SJSA1 (cell line): ENCODE results near the gene SMC6. TPM values are rescaled to one million over a fixed set of nuclear protein-coding genes. Genes with fewer than 3 reads are reported as not detected.

ENCODE experiments used
- DNase-seq, 2 experiments: peaks; one replicate each; pipeline ENCODE4 v3.0.0-alpha.2; 2015 to 2020; ENCODE audit warnings: low spot score in 2 of 2, low read depth in 1 of 2
- H3K27ac ChIP-seq: fragments of 250-450 bp; sonication (Bioruptor Pico); 2 replicates; pipeline ENCODE4 v1.5.1; 2020; ENCODE audit warnings: mild to moderate bottlenecking, moderate library complexity
- H3K27me3 ChIP-seq: fragments of 250-450 bp; sonication (Bioruptor Pico); replicated peaks from 2 replicates; pipeline ENCODE4 v1.5.1; 2020; ENCODE audit warnings: mild to moderate bottlenecking, moderate library complexity
- H3K36me3 ChIP-seq: fragments of 250-450 bp; sonication (Bioruptor Pico); 2 replicates; pipeline ENCODE4 v1.5.1; 2020; ENCODE audit warnings: mild to moderate bottlenecking
- H3K4me1 ChIP-seq: fragments of 250-450 bp; sonication (Bioruptor Pico); replicated peaks from 2 replicates; pipeline ENCODE4 v1.6.1; 2021; ENCODE audit warnings: mild to moderate bottlenecking
- H3K4me3 ChIP-seq: fragments of 250-450 bp; sonication (Bioruptor Pico); 2 replicates; pipeline ENCODE4 v1.5.1; 2020; ENCODE audit warnings: mild to moderate bottlenecking
- H3K9me3 ChIP-seq: fragments of 250-450 bp; sonication (Bioruptor Pico); replicated peaks from 2 replicates; pipeline ENCODE4 v1.5.1; 2020; ENCODE audit warnings: mild to moderate bottlenecking
- total RNA-seq: library from RNA; depleted of rRNA; stranded (reverse); fragments of >200 nt; shearing (Covaris generic); gene quantifications from 2 replicates; pipeline ENCODE4 v1.2.3, GENCODE V29; 2014

The SMC6 gene
- total RNA-seq, 1 experiment from 2014 or later = 35.8 TPM

- peaks cover 3% of the 10 kb centered on the region for H3K4me1 ChIP-seq
- no peak overlapping the region for H3K27ac ChIP-seq
- H3K4me3 ChIP-seq = no peak overlapping the region
These were observed 78.8 kb downstream of the SMC6 start for GRCh38 chr2:17674817-17675216.

GRCh38 chr2:17672583-17673317 is 80.9 kb downstream of the SMC6 start:
- Histone ChIP-seq H3K27me3 (no peaks in the 10 kb centered on the region), H3K4me3 (no peak overlapping the region), H3K27ac (no peak overlapping the region), H3K9me3 (no peaks in the 10 kb centered on the region), H3K36me3 (peaks cover 27% of the 10 kb centered on the region), H3K4me1 (no peaks in the 10 kb centered on the region)
- peak in 1 of 2 experiments; percentile 32 for DNase-seq

More at GRCh38 chr2:17674817-17675216, 78.8 kb downstream of the SMC6 start:
- H3K36me3 ChIP-seq = peaks cover 29% of the 10 kb centered on the region
- no peaks in the 10 kb centered on the region for H3K9me3 ChIP-seq
- no peaks in the 10 kb centered on the region for H3K27me3 ChIP-seq
- no peak for DNase-seq

GRCh38 chr2:17667898-17668297 is 85.7 kb downstream of the SMC6 start:
- Histone ChIP-seq H3K36me3 (peaks cover 52% of the 10 kb centered on the region), H3K27ac (no peak overlapping the region), H3K9me3 (no peaks in the 10 kb centered on the region), H3K4me3 (no peak overlapping the region), H3K27me3 (no peaks in the 10 kb centered on the region), H3K4me1 (no peaks in the 10 kb centered on the region)
- DNase-seq = no peak

- Histone ChIP-seq H3K9me3 (no peaks in the 10 kb centered on the region), H3K27ac (no peak overlapping the region), H3K27me3 (no peaks in the 10 kb centered on the region), H3K36me3 (peaks cover 47% of the 10 kb centered on the region), H3K4me3 (no peak overlapping the region), H3K4me1 (no peaks in the 10 kb centered on the region)
- no peak for DNase-seq
These were observed 89.1 kb downstream of the SMC6 start for GRCh38 chr2:17664534-17664933.

DNA sequence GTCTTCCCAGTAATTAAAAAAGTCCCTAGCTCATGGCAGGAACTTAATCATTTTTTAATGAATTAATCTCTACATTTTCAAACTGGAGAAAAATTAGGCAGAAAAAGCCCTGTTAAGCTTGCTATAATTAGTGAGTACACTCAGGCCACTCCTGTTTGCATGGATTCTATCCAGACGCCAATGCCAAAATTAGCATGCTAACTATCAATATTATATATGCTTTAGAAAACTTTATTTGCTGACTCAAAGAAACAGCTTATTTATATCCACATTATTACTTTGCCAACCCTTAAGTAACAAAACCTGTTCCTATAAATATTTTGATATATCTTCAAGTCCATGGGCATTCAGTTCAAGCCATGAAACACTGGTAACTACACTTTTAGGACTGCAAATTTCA is 90.9 kb downstream of the SMC6 start:
- Histone ChIP-seq H3K4me1 (no peaks in the 10 kb centered on the region), H3K27ac (no peak overlapping the region), H3K36me3 (peaks cover 42% of the 10 kb centered on the region), H3K4me3 (no peak overlapping the region), H3K27me3 (no peaks in the 10 kb centered on the region), H3K9me3 (no peaks in the 10 kb centered on the region)
- no peak for DNase-seq

DNA sequence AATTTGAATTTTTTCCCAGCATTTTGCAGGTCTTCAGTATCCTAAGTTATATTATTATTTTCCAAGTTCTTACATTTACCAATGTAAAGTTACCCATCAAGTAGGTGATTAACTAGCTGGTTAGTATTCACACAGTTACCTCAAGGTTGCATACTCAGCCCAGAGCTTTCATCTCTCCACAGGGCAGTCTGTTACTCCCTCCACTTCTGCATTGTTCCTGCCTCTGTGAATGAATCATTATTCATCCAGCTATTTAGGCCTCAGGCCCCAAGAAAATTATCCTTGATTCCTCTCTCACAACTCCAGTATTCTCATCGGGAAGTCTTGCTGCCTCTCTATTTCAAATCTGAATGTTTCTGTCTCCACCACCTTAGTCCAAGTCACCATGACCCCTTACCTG is 92.2 kb downstream of the SMC6 start:
- Histone ChIP-seq H3K4me1 (no peaks in the 10 kb centered on the region), H3K36me3 (peaks cover 38% of the 10 kb centered on the region), H3K27ac (no peak overlapping the region), H3K4me3 (no peak overlapping the region), H3K9me3 (no peaks in the 10 kb centered on the region), H3K27me3 (no peaks in the 10 kb centered on the region)
- DNase-seq = no peak

- Histone ChIP-seq H3K27me3 (no peaks in the 10 kb centered on the region), H3K9me3 (no peaks in the 10 kb centered on the region), H3K36me3 (peaks cover 27% of the 10 kb centered on the region), H3K4me3 (no peak overlapping the region), H3K27ac (no peak overlapping the region), H3K4me1 (no peaks in the 10 kb centered on the region)
- DNase-seq = no peak
These were observed 93.4 kb downstream of the SMC6 start for GRCh38 chr2:17660219-17660618.

GRCh38 chr2:17658251-17658843 is 95.3 kb downstream of the SMC6 start:
- no peak for DNase-seq
- Histone ChIP-seq H3K27me3 (no peaks in the 10 kb centered on the region), H3K27ac (no peak overlapping the region), H3K36me3 (peaks cover 15% of the 10 kb centered on the region; the same call in 1 of the 2 replicates), H3K4me1 (no peaks in the 10 kb centered on the region), H3K9me3 (no peaks in the 10 kb centered on the region), H3K4me3 (no peak overlapping the region)

DNA sequence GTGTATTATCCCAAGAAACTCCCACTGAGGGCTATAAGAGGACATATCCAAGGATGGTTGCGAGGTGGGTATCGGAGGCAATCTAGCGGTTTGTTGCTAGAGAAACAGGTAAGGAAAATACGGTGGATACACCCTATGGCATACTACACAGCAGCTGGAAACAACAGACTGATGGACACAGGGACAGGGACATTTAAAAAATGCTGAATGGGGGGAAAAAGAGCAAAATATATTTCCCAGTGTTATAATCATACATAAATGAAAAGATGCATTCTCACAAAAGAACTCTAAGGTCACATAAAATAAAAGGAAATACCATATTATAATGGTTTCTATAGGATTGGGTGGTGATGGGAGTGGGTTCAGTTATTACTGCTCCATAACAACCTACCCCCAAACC is 95.9 kb downstream of the SMC6 start:
- no peak for DNase-seq
- 0 out of 2 replicates have a peak, but pooled peaks cover 9% of the 10 kb centered on the region for H3K36me3 ChIP-seq
- H3K27ac ChIP-seq = no peak overlapping the region
- no peak overlapping the region for H3K4me3 ChIP-seq
- H3K9me3 ChIP-seq = no peaks in the 10 kb centered on the region
- no peaks in the 10 kb centered on the region for H3K4me1 ChIP-seq
- H3K27me3 ChIP-seq = no peaks in the 10 kb centered on the region

- H3K27me3 ChIP-seq = no peaks in the 10 kb centered on the region
- DNase-seq = no peak
- H3K9me3 ChIP-seq = no peaks in the 10 kb centered on the region
- H3K27ac ChIP-seq = no peak overlapping the region
- H3K36me3 ChIP-seq = no peaks in the 10 kb centered on the region
- no peaks in the 10 kb centered on the region for H3K4me1 ChIP-seq
- H3K4me3 ChIP-seq = no peak overlapping the region
These were observed 100.8 kb downstream of the SMC6 start for GRCh38 chr2:17652681-17653394.

- H3K27me3 ChIP-seq = no peaks in the 10 kb centered on the region
- H3K36me3 ChIP-seq = no peaks in the 10 kb centered on the region
- no peak overlapping the region for H3K27ac ChIP-seq
- no peak for DNase-seq
- H3K9me3 ChIP-seq = no peaks in the 10 kb centered on the region
- peaks cover 13% of the 10 kb centered on the region for H3K4me1 ChIP-seq
- H3K4me3 ChIP-seq = no peak overlapping the region
These were observed 104.6 kb downstream of the SMC6 start for GRCh38 chr2:17649026-17649425.

DNA sequence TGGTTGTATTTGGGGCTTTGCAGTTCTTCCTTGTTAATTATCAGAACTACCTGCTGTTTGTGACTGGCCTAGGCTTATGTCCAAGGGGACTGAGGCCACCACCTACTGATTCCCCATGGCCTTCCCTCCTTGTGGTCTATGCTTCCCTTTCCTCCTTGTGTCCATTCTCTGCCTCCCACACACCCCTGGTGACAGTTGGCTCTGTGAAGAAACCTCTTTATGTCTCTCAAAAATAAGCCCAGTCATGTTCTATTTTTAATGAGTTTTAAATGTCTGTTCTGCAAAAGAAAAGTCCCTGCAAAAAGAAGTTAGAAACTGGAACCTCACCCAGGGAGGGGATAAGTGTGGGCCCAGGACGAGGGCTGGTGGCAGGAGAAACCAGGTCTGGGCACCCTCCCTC is 105.0 kb downstream of the SMC6 start:
- Histone ChIP-seq H3K36me3 (no peaks in the 10 kb centered on the region), H3K4me1 (peaks cover 17% of the 10 kb centered on the region), H3K9me3 (no peaks in the 10 kb centered on the region), H3K27ac (no peak overlapping the region), H3K27me3 (no peaks in the 10 kb centered on the region), H3K4me3 (no peak overlapping the region)
- no peak for DNase-seq

GRCh38 chr2:17646838-17647701 is 106.5 kb downstream of the SMC6 start:
- Histone ChIP-seq H3K4me1 (peaks cover 29% of the 10 kb centered on the region), H3K4me3 (no peak overlapping the region), H3K27me3 (no peaks in the 10 kb centered on the region), H3K9me3 (no peaks in the 10 kb centered on the region), H3K36me3 (no peaks in the 10 kb centered on the region), H3K27ac (no peak overlapping the region)
- DNase-seq = no peak
